Measurements from ENCODE around the gene KRTCAP2.

- TF ChIP-seq POLR2A (IDR thresholded peaks at IDR 0.05) (peak in 1 of 2 donors; percentile 50), CTCF (IDR thresholded peaks at IDR 0.05) (no peak)
Measured at GRCh38 chr1:155208541-155209311, 35.6 kb upstream of the KRTCAP2 start, which contains the start of gene MTX1.
